Fibroblast of lung (primary cell): ENCODE results near the gene SACS. TPM values are rescaled to one million over a fixed set of nuclear protein-coding genes. Genes with fewer than 3 reads are reported as not detected.

Source experiments
- DNase-seq, 2 donors: peaks; one replicate each; pipeline versions ENCODE4 v3.0.0 to v3.0.0-alpha.2; 2010; ENCODE audit warnings: low read depth in 2 of 2
- H2AFZ ChIP-seq: 2 replicates; pipeline ENCODE4 v1.5.1; 2012; ENCODE audit warnings: low read length, control low read depth, inconsistent platforms
- H3K27ac ChIP-seq: 2 replicates; pipeline ENCODE4 v1.5.1; 2011; ENCODE audit warnings: low read length, control low read depth; ENCODE audit not compliant: insufficient read depth
- H3K27me3 ChIP-seq: 2 replicates; pipeline ENCODE4 v1.5.1; 2011; ENCODE audit warnings: mild to moderate bottlenecking, low read length; ENCODE audit not compliant: control insufficient read depth, insufficient read depth
- H3K36me3 ChIP-seq: 2 replicates; pipeline ENCODE4 v1.5.1; 2011; ENCODE audit warnings: low read length; ENCODE audit not compliant: control insufficient read depth, insufficient read depth
- H3K4me1 ChIP-seq: 2 replicates; pipeline ENCODE4 v1.5.1; 2011; ENCODE audit warnings: low read length; ENCODE audit not compliant: control insufficient read depth, insufficient read depth; ENCODE audit errors: extremely low read depth
- H3K4me2 ChIP-seq: 2 replicates; pipeline ENCODE4 v1.5.1; 2011; ENCODE audit warnings: low read length, control low read depth; ENCODE audit not compliant: insufficient read depth; ENCODE audit errors: extremely low read depth
- H3K4me3 ChIP-seq, 4 experiments: fragments of 200-600 bp in 1 of 4; sonication (generic) in 1 of 4; replicated peaks in 1 of 4; 2 replicates each; pipeline ENCODE4 v1.5.1; 2011 to 2016; ENCODE audit warnings: low read length in 4 of 4, low read depth in 3 of 4, mild to moderate bottlenecking in 3 of 4, control low read depth in 2 of 4, inconsistent platforms in 1 of 4, mixed read lengths in 1 of 4; ENCODE audit not compliant: insufficient read depth in 1 of 4; ENCODE audit errors: control extremely low read depth in 1 of 4
- H3K79me2 ChIP-seq: 2 replicates; pipeline ENCODE4 v1.5.1; 2012; ENCODE audit warnings: mild to moderate bottlenecking, low read length, inconsistent platforms; ENCODE audit not compliant: control insufficient read depth, insufficient read depth
- H3K9ac ChIP-seq: 2 replicates; pipeline ENCODE4 v1.5.1; 2011; ENCODE audit warnings: mild to moderate bottlenecking, low read length, control low read depth; ENCODE audit not compliant: insufficient read depth
- H3K9me3 ChIP-seq: 2 replicates; pipeline ENCODE4 v1.5.1; 2012; ENCODE audit warnings: low read depth, low read length; ENCODE audit not compliant: control insufficient read depth, insufficient read depth
- H4K20me1 ChIP-seq: 2 replicates; pipeline ENCODE4 v1.5.1; 2011; ENCODE audit warnings: low read length; ENCODE audit not compliant: control insufficient read depth, insufficient read depth; ENCODE audit errors: extremely low read depth
- CTCF ChIP-seq, 2 donors: IDR thresholded peaks in 1 of 2; conservative IDR thresholded peaks in 1 of 2; 1 replicate in 1 of 2; 2 replicates in 1 of 2; pipeline ENCODE4 v1.5.1; 2011 to 2012; ENCODE audit warnings: low read length in 2 of 2, control low read depth in 1 of 2, inconsistent platforms in 1 of 2, low read depth in 1 of 2, mild to moderate bottlenecking in 1 of 2
- EZH2 ChIP-seq: IDR thresholded peaks from 2 replicates; pipeline ENCODE4 v1.5.1; 2012; ENCODE audit warnings: low read length, control low read depth, mild to moderate bottlenecking; ENCODE audit errors: missing control alignments
- polyA plus RNA-seq, 2 donors: library from polyadenylated mRNA; depleted of rRNA in 1 of 2; stranded (reverse) in 1 of 2; unstranded in 1 of 2; fragments of >200 nt; gene quantifications; 2 replicates each; pipeline ENCODE4 v1.2.1, GENCODE V29; 2011 to 2012; ENCODE audit warnings: missing spikeins in 1 of 2
- total RNA-seq: library from RNA; depleted of rRNA; stranded (reverse); fragments of >200 nt; gene quantifications from 2 replicates; pipeline ENCODE4 v1.2.1, GENCODE V29; 2014

SACS gene
- total and polyA plus RNA-seq, 2 donors (not counting 1 experiment from before 2014, with no cell fraction given), result 43.1 to 94.5 TPM

GRCh38 chr13:23377983-23378632 is 55.4 kb downstream of the SACS start:
- H3K4me1 ChIP-seq, result peaks cover 12% of the 10 kb centered on the region
- no peaks in the 10 kb centered on the region for H4K20me1 ChIP-seq
- peaks cover 18% of the 10 kb centered on the region for H3K79me2 ChIP-seq
- peak; percentile 98 to 99 for DNase-seq
- H3K4me3 ChIP-seq, result no peak overlapping the region
- TF ChIP-seq CTCF (conservative IDR thresholded peaks at IDR 0.05 in 1 of 2, IDR thresholded peaks at IDR 0.05 in 1 of 2; ENCODE audit: low read depth in 1 of 2, low read length in 2 of 2) (no peak), EZH2 (no peak)
- H3K36me3 ChIP-seq, result peaks cover 2% of the 10 kb centered on the region
- H3K27ac ChIP-seq, result peak overlapping the region; percentile 89
- no peaks in the 10 kb centered on the region for H3K27me3 ChIP-seq
- no peak overlapping the region for H2AFZ ChIP-seq
- peak overlapping the region; percentile 39 for H3K4me2 ChIP-seq
- no peaks in the 10 kb centered on the region for H3K9me3 ChIP-seq
- no peak overlapping the region for H3K9ac ChIP-seq

- peak overlapping the region; percentile 28 for H3K9ac ChIP-seq
- H2AFZ ChIP-seq, result no peak overlapping the region
- no peak overlapping the region for H3K4me3 ChIP-seq
- peaks cover 16% of the 10 kb centered on the region for H3K4me1 ChIP-seq
- H3K36me3 ChIP-seq, result peaks cover 3% of the 10 kb centered on the region
- H3K27ac ChIP-seq, result peak overlapping the region; percentile 89
- peaks cover 24% of the 10 kb centered on the region for H3K79me2 ChIP-seq
- no peaks in the 10 kb centered on the region for H4K20me1 ChIP-seq
- H3K9me3 ChIP-seq, result no peaks in the 10 kb centered on the region
- DNase-seq, result no peak
- H3K4me2 ChIP-seq, result peak overlapping the region; percentile 39
- no peaks in the 10 kb centered on the region for H3K27me3 ChIP-seq
- TF ChIP-seq EZH2, result no peak
Measured at GRCh38 chr13:23377579-23377978, 55.9 kb downstream of the SACS start.

- H3K36me3 ChIP-seq, result peaks cover 3% of the 10 kb centered on the region
- H3K4me1 ChIP-seq, result peaks cover 16% of the 10 kb centered on the region
- H4K20me1 ChIP-seq, result no peaks in the 10 kb centered on the region
- DNase-seq, result peak; percentile 91 to 94
- peak overlapping the region; percentile 82 for H3K27ac ChIP-seq
- H3K9me3 ChIP-seq, result no peaks in the 10 kb centered on the region
- H3K79me2 ChIP-seq, result peaks cover 45% of the 10 kb centered on the region
- H3K4me3 ChIP-seq, result peak overlapping the region; percentile 73 to 80 (median 78)
- no peaks in the 10 kb centered on the region for H3K27me3 ChIP-seq
- peak overlapping the region; percentile 52 for H2AFZ ChIP-seq
- H3K4me2 ChIP-seq, result peak overlapping the region; percentile 79
- TF ChIP-seq CTCF (conservative IDR thresholded peaks at IDR 0.05 in 1 of 2, IDR thresholded peaks at IDR 0.05 in 1 of 2; ENCODE audit: low read depth in 1 of 2, low read length in 2 of 2), result peak in 1 of 2 donors; percentile 4
- no peak for TF ChIP-seq EZH2
- H3K9ac ChIP-seq, result peak overlapping the region; percentile 83
Measured at GRCh38 chr13:23375001-23375971, 58.2 kb downstream of the SACS start.
